Stomach (tissue), 4 donors: ENCODE results near the gene DTX3.
"Not testable (repeated sequence)": the region's sequence is repeated elsewhere in the genome, so short reads cannot be mapped to it uniquely, and the experiment has no call there.

Experiments
- CTCF ChIP-seq, 7 experiments: fragments of 450-650 bp in 4 of 7; fragments of 200-600 bp in 3 of 7; sonication (generic) in 3 of 7; IDR thresholded peaks; one replicate each; pipeline ENCODE4 v1.5.1; 2016 to 2019; ENCODE audit warnings: antibody characterized with exemption in 7 of 7, control low read depth in 2 of 7, mild to moderate bottlenecking in 1 of 7
- POLR2A ChIP-seq, 4 donors: fragments of 450-650 bp; IDR thresholded peaks; one replicate each; pipeline ENCODE4 v1.6.1; 2016; ENCODE audit warnings: antibody characterized with exemption in 4 of 4, control low read depth in 2 of 4, mild to moderate bottlenecking in 1 of 4, moderate library complexity in 1 of 4
- POLR2AphosphoS5 ChIP-seq, 3 donors: sonication (generic); formaldehyde crosslinking; IDR thresholded peaks; one replicate each; pipeline ENCODE4 v1.6.1; 2016; ENCODE audit warnings: antibody characterized with exemption in 3 of 3

DNA sequence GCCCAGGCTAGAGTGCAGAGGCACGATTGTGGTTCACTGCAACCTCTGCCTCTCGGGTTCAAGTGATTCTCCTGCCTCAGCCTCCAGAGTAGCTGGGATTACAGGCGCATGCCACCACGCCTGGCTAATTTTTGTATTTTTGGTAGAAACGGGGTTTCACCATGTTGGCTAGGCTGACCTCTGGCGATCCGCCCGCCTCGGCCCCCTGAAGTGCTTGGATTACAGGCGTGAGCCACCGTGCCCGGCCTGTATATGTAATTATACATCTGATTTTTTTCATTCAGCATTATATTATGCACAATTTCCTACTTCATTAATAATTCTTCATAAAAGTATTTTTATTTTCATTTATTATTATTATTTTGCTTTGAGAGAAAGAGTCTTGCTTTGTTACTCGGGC is 34.2 kb upstream of the DTX3 start:
- TF ChIP-seq POLR2AphosphoS5, POLR2A, CTCF (IDR thresholded peaks at IDR 0.05): not testable (repeated sequence)
